ENCODE data around the gene REG3A.

GRCh38 chr2:79179036-79179435 is 19.5 kb upstream of the REG3A start:
- TF ChIP-seq POLR2A (IDR thresholded peaks at IDR 0.05) (no peak), CTCF (IDR thresholded peaks at IDR 0.05) (no peak)
